HG02981 (cell line): ENCODE measurements around the gene SMAP1.

Source experiments
- ATAC-seq: cut with Tn5 transposase; IDR thresholded peaks from one replicate; pipeline ENCODE4 v1.9.1; 2021; ENCODE audit warnings: mild to moderate bottlenecking, moderate library complexity; ENCODE audit not compliant: unreplicated experiment

The SMAP1 gene

DNA sequence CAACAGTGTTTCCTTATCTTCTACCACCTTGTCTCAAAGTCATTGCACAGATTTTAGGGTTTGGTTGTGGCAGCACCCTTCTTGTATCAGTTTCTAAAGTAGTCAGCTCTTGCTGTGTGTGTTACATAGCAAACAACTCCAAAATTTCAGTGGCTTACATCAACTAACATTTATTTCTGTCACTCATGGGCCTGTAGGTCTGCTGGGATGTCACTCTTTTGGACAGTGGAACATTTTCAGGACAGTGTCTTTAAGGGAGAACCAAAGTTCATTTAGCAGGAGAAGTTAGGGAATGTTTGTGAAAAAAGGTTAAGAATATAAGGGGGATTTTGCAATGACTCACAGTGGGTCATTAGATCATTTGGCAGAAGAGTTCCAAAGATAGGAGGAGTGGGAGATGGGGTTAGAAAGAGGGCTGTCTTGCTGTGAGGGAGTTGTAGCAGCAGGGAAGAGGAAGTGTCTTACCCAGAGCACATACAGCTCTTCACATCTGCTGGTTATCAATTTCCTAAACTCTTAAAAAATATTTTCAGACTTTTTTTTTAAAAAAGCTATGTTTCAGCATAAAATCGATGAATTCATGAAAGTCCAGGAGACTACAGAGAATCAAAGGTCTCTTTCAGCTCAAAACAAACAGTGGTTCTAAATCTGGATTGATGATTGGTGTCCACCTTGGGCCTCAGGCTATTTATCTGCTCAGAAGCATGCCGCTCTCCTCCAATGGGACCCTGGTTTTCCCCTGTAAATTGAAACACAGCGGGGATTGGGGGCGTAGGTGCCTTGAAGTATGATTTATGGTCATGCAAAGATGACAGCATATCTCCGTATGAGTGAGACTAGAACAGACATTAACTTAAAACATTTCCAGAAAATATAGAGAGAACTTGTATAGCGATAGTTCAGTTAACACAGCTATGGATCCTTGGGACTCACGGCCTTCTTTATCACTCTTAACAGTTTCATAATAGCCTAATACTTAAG, 171.9 kb downstream of the SMAP1 start:
- no peak for ATAC-seq

DNA sequence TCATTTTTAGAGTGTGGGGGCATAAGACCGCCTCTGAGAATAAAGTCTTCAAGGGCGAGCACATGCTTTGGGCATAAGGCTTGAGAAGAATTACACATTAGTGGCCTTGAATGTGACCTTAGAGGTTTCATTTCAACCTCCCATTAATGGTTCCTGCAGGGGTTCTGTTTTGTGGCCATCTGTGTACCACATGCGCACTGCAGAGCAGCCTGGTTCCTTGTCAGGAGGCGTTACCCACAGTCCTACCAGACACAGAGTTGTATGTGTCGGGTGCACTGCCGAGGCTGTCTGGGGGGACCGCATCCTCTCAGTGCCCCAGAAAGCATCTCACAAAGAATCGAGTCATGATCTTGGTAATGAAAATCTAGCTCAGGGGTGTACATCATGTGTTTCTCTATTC, 173.4 kb downstream of the SMAP1 start:
- ATAC-seq, result no peak

DNA sequence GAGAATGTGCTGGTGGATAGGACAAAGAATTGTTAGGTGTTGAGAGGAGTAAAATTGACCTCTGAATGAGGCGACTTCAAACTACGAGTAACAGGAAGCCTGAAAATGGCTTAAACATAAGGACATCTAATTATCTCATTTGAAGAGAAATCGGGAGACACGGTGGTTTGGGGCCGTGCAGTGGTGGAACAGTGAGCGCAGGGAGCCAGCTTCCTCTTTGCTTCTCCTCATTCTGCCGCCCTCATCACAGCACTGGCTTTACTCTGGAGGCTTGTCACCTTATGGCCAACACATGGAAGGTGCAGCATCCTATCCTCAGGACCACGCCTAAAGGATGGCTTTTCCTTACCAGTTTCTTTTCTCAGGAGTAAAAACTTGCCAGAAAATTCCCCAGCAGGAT, 174.9 kb downstream of the SMAP1 start:
- ATAC-seq, result no peak

DNA sequence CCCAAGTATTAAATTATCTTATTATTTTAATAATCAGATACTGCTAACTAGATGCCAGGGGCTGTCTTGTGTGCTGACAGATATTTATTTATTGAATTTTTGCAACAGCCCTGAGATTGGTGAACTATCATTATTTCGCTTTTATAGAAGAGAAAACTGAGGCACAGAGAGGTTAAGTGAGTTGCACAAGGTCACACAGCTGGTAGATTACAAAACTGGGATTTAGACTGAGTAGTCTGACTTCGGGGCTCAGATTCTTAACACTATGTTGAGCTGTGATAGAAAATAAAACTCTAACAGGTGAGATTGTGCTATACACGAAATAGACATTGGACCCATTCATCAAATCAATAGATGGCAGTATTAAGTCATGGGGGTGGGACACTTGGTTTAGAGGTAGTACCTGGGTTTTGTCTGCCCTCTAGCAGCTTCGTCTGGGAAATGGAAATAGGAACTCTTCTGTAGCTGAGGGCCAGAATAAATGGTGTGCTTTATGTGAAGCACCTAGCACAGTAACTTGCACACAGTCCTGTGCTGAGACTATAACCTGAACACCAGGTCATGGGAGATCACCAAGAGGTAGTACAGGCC, 175.7 kb downstream of the SMAP1 start:
- ATAC-seq, result no peak

DNA sequence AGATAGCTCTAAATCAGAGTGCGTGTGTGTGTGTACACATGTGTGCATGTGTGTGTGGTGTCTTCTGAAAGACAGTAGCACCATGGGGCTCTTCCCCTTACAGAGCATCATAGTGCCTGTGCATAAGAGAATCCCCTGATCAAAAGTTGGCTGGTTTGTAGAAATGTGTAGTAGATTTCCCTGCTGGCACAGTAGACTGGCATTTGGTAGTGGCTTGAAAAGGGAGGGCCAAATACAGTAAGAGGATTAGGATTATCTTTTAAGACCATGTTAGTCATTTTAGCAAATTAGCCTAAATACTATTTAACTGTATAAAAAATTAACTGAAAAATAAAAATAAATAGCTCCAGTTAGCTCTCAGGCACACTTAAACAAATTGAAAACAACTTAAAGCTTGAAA, 176.6 kb downstream of the SMAP1 start:
- ATAC-seq, result no peak

DNA sequence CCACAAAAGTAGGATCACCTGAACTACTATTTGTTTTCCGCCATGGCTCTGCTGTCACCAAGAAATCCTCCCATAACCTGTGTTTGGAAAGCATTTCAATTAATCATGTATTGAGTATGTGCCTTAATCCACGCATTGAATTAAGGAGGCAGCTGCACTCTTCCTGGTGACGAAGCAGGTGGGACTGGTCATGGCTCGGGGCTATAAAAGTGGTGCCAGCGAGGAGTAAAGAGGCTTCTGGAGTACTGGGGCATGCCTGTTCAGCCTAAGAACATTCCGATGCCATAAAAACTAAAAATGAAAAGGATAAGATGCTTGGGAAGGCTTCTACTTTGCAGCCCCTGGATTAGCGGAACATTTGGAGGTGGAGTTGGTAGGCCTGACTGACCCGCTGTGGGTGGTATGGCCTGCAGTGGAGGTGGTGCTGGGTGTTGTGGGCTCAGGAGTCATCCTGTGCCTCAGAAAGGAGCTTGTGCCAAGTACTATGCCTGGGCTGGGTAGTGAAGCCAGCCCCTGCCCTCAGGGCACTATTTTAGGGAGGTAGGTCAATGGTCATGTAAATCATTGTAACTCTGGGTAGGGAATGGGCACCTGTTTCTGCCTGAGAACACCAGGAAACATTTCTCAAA, 178.6 kb downstream of the SMAP1 start:
- no peak for ATAC-seq

DNA sequence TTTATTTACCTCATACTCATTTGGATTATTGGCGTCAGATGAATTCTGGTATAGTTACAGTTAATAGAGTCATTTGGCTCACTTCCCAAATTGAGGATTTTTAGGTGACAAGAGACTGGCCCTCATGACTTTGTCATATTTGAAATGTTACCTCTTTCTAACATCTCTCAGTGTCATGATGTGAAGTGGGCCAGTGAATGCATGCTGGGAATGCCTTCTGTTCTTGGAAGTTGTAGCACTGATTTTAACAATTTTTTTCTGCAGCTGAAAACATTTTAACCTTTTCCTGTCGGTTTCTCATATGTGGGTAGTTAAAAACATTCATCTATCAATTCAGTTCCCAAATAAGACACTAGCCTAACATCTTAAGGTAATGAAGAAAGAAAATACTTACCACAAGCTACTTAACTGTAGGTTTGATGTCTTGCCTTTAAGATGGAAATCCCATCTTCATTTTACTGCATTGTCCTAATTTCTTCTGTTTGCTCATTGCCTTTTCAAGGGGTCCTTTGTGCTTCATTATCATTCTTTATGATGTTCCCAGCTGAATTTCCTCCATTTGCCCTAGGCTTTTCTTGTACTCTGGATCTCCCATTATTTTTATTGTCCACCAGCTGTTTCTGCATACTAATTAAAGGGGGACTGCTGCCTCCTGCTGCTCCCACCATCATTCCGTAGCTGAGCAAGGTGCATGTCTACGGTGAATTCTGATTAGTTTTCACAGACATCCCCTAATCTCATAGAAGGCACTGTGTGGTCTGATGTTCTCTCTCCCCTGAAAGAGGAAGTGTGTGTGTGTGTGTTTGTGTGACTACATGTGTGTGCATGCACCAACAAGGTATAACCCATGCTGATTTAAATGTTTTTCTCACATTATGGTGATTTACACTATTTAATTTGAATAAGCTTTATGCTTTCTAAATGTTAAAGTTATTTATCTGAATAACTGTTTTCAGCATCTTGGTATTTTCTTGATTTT, 179.7 kb downstream of the SMAP1 start:
- no peak for ATAC-seq

DNA sequence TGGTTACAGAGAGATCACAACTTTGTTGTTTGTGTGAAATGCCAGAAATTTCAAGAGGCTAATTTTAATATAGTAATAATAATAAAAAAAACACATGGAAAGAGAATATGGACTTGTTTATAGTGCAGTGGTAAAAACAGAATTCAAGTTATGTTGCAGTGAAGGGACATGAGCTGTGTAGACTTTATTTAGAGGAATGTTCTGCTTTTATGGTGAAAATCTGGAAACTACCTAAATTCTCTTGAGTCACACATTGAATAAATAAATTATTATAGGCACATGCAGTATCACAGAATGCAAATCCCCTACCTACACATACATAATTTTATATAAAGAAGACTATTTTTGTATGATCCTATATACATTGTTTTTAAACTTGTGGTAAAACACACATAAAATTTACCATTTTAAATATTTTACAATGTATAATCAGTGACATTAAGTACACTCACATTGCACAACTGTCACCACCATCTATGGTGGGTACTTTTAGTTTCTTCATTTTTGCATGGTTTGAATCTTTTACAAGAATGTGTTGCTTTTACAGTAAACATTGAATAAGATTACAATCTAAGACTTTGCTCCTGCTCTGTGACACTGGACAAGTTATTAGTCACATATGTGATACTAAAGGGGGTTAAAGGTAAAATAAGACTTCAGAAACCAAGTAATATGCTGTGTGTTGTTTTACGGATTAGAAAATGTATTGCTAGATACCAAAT, 181.8 kb downstream of the SMAP1 start:
- ATAC-seq, result no peak

DNA sequence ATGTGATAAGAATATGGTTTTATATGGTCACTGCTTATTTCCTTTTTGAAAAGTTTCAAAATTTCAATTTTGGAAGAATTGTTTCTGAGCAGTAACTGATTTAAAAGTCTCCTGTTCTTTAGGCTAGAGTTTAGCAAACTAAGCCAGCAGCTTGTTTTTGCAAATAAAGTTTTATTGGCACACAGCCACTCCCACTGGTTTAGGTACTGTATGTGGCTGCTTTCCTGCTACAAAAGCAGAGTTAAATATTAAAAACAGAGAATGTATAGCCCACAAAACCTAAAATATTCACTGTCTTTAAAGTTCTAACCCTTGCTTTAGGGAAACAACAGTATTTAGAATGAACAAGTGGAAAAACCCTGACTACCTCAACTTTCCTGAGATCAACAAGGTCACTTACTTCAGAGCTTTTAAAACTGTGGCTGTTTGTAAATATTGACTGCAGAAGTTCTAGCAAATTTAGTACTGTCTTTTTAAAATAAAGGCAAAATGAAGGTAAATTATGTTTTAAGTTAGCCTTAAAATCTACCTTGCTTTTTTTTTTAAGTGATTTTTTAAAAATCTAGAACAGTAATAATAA, 185.1 kb downstream of the SMAP1 start:
- no peak for ATAC-seq

DNA sequence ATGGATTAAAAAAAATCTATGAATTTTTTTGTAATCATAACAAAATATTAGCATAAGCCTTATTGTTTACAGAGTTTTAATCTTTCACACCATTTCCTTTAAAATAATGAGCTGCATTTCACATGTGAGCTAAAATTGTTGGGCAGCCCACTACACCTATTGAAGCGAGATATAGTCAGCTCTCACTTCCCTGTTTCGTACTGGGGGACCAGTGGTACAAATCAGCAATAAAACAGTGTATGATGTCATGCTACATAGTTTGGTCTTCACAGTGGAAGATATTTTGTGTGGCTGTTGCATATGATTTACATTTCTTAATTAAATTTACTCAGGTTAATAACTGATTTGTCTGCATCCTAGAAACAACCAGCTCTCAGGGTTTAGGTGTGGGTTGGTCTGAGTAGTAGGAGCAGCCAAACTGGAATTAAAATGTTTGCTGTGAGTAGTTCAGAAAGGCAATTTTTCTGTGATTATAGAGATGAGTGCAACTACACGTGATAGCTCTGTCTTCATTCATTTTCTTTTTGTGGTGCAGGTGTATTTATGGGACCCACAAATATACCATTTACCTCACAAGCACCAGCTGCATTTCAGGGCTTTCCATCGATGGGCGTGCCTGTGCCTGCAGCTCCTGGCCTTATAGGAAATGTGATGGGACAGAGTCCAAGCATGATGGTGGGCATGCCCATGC, 189.8 kb downstream of the SMAP1 start:
- ATAC-seq, result peak; percentile 100

DNA sequence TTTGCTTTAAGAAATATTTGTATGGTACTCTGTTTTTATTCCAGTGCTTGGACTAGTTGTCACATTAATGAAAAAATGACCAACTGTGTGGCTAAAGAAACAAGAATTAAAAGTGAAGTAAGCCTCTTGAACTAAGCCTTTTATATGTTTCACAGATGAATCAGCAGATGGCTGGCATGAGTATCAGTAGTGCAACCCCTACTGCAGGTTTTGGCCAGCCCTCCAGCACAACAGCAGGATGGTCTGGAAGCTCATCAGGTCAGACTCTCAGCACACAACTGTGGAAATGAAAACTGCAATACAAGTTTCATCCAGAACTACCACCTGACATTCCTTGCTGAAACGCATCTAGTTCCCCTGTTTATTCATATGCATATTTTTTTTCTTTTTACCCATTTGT, 192.4 kb downstream of the SMAP1 start:
- ATAC-seq, result no peak

DNA sequence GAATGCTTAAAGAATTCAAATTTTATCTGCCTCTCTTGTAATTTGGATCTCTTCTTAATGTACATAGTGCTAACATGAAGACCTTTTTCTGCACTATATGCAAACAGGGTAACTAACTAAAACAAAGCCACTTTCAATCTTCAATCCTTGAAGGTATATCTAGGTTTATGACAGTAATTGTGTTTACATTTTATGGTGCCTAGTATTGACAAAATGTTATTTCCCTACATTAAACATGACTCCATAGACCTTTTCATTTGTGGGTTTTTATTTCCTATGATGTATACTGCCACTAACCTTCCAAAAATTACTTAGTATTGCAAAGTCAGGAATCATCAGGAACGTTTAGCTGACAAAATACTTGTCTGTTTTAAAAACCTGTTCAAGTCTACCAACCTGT, 193.2 kb downstream of the SMAP1 start:
- ATAC-seq, result no peak

DNA sequence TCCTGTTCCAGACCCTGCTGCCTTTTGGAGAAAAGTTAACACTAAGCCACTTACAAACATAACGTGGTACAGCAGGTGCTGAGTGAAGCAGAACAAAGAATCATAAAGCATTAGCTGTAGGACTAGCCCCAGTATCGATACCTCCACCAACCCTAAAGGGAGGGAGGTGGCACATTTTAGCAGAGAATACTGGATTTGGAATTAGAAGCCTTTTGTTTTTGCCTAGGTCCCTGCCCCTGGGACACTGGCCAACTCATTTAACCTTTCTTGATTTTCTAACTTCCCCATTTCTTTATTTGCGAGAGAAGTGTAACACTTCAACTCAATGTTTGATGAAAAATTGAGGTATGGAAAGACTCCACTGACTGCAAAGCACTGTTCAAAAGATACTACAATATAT, 195.7 kb downstream of the SMAP1 start:
- no peak for ATAC-seq

DNA sequence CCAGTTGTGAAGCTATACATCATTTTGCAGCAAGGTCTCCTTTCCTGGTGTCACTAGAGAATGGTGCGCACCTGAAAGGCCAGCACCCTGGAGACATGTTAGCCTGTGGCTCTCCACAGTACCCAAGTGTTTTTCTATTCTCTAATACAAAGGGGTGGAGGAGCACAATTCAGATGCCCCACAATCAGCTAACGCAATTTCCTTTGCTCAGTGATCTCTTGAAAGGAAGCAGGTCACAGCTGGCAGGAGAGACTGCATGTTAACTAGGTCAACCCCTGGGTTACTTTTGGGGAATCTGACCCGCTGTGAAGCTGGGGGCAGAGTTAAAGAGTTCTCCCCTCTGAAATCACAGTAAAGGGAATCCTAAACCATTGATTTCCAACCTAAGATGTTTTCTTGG, 196.7 kb downstream of the SMAP1 start:
- no peak for ATAC-seq

DNA sequence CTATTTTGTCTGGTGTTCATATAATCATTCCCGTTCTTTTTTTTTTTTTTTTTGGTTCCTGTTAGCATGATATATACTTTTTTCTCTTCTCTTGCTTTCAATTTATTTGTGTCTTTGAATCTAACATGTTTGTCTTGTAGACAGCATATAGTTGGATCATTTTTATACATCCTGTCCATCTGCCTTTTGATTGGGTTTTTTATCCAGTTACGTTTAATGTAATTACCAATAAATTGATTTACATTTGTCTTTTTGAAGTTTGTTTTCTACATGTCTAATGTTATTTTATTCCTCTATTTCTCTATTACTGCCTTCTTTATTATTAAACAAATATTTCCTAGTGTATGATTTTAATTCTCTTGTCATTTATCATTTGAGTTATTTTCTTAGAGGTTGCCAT, 204.8 kb downstream of the SMAP1 start:
- ATAC-seq, result no peak

DNA sequence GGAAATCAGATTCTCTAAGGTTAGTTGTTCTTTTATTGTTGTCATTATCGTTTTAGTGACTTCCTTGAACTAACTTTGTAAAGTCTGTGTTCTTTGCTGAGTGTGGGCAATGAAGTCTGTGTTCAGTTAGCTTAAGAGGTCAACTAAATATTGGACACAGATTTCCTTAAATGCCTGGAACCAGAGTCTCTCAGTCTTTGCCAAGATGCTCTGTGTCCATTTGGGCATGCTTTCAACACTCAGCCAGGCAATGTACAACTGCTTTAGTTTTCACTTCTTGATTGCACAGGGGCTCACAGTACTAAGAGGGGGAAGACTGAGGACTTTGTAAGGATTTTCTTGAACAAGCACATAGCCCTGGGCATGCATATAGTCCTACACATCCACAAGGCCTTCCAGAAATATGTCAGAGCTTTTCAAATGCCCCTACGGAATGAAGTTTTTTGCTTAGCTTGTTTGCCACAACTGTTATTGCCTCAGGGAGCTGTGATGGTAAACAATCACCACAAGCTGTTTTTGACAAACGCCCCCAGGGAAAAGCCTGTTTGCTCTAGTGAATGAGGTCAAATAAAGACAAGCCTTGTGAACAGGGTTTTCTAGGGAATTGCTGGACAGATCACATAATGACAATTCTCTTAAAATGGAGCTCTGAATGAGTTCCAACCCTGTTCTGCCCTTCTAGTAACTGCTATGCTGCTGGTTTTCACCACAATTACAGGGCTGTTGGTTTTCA, 206.7 kb downstream of the SMAP1 start:
- no peak for ATAC-seq

DNA sequence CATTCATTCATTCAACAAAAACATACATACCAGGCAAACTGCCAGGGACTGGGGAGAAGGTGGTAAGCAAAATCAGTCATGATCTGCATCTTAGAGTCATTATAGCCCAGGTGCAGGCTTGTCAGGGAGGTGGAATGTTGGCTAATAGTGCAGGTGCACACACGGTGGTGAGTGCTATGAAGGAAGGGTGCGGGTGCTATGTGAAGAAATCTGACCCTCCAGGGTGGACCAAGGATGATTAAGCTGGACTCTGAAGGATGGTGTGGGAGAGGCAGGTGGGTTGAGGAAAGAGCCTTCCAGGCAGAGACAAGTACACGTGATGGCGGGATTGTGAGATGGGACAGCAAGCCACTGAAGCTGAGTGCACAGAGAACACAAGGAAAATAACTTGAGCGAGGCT, 211.8 kb downstream of the SMAP1 start:
- no peak for ATAC-seq
